Smooth muscle cell of the brain vasculature (primary cell): ENCODE data around the gene ADGB.
"Not testable (repeated sequence)": the region's sequence is repeated elsewhere in the genome, so short reads cannot be mapped to it uniquely, and the experiment has no call there.

Source experiments
- DNase-seq: peaks from one replicate; pipeline ENCODE4 v3.0.0-alpha.2; 2012; ENCODE audit warnings: low read depth, low spot score

The ADGB gene

DNA sequence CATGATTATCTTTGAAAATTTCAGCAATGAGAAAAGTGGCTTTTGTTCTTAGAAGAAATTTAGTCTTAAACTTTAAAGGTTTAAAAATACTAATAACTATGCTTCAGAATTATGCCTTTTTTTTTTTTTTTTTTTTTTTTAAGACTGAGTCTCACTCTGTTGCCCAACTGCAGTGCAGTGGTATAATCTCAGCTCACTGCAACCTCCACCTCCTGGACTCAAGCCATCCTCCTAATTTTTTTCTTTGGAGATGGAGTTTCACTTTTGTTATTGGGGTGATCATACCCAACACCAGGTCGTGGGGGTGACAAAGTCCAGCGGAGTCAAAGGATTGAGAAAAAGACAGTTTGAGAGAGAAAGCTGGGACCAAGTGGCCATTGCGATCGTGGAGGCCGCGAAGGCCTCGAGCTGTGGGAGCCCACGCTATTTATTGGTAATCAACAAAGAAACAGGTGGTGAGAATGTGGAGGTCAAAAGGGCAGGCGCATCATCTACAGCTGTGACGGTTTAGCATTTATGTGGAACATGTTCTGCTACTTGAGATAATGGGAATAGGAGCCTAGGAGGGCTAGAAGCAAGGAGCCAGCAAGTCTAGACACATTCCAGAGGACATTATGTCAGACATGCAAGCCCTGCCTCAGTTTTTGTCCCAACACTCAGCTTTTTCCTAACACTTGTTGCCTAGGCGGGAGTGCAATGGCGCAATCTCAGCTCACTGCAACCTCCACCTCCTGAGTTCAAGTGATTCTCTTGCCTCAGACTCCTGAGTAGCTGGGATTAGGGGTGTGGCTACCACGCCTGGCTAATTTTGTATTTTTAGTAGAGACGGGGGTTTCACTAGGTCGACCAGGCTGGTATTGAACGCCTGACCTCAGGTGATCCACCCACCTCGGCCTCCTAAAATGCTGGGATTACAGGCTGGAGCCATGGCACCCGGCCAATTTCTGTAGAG lies 217.0 kb downstream of the ADGB start:
- DNase-seq: not testable (repeated sequence)

- DNase-seq: no peak
These were observed 221.0 kb downstream of the ADGB start for GRCh38 chr6:146819596-146820320.

DNA sequence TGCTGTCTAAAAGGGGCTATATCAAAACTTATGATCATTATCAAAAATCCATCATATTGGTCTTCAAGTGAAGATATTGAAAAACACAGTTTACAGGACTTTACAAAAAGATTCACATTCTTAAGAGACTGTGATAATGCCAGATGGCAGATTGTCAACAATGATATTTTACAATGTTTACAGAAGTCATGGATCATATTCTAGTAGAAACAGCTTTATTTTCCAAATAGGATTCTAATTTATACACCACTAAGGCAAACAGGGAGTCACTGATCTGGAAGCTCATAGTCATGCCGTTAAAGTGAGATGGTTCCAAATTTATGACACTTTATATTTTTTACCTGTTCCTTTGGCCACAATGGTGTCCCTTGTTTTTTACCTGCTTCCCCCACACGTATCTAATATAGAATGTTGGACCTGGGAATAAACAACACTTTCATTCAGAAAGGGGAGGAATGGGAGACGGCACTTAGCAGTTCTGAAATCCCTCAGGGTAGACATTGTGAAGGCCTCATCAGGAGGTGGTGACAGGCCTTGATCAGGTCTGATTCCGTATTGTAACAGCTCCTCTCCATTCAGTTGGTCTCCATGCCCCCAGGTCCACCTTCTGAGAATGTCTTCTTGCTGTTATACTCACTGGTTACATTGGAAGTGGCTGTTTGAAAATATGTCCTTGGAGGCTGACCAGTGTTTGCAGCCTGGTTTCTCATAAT lies 228.6 kb downstream of the ADGB start:
- DNase-seq: no peak

DNA sequence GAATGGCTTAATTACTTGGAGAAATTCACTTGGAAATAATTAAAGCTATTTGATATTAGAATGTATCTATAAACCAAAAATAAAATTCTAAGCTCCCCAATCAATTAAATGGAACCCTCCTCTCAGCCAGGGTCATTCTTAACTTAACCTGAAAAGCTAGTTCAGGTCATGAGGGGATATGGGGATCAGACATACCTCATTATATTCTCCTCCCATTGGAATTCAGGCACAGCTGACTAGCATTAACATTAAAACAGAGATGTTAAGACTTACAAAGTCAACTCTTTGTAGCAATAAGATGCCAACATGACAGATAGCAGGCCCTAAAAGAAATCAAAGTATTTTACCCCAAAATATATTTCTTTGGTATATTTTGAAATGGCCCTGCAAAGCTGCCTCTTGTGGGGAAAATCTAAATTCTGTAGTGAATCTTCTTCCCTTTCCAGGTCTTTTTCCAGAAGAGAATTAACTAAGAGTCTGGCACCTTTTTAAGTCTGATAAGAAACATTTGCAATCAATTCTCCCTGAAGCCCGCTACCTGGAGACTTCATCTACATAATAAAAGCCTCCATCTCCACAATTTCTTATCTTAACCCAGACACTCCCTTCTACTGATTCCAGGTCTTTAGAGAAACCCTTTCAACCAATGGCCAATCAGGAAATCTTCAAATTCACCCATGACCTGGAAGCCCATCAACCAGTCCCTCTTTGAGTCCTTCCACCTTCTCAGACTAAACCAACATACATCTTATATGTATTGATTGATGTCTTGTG lies 231.2 kb downstream of the ADGB start:
- no peak for DNase-seq

DNA sequence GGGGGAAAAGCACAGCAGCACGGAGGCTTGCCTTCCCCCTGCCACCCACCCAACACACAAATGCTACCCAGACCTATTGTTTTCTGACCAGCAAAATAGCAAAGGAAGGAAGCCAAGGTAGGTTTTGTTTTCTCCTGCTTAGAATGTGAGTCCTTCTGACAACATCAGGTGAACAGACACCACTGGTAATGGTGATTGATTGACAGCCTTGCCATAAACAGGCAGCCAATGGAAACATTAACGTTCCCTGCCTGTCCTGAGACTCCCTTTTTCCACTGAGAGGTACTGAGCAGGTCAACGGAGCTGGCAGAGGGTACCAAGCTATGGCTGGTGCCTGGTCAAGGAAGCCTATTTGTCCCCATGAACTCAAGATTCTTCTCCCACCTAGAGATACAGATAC lies 234.4 kb downstream of the ADGB start:
- DNase-seq: no peak

- no peak for DNase-seq
These were observed 241.4 kb downstream of the ADGB start for GRCh38 chr6:146840216-146840615.

- DNase-seq: no peak
These were observed 241.9 kb downstream of the ADGB start for GRCh38 chr6:146840641-146841040.

DNA sequence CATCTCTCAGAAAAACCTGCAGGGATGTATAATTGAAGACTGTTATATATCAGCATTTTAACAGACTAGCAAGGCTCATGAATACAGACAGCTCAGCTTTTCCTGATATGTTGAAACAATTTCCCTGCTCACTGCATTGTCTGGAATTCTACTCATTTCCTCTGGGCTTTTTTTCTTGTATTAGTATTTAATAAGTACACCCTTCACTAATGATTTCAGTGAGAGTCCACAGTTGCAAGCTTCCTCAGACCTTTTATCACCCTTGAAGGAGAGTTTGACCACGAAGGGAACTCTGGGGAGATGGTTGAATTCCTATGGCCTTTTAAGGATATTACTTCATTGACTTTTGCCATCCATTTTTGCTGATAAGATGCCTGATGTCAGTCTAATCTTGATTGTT lies 248.7 kb downstream of the ADGB start:
- DNase-seq: no peak

- DNase-seq: no peak
These were observed 251.6 kb downstream of the ADGB start for GRCh38 chr6:146850238-146850896.

- no peak for DNase-seq
These were observed 252.2 kb downstream of the ADGB start for GRCh38 chr6:146850981-146851380.

DNA sequence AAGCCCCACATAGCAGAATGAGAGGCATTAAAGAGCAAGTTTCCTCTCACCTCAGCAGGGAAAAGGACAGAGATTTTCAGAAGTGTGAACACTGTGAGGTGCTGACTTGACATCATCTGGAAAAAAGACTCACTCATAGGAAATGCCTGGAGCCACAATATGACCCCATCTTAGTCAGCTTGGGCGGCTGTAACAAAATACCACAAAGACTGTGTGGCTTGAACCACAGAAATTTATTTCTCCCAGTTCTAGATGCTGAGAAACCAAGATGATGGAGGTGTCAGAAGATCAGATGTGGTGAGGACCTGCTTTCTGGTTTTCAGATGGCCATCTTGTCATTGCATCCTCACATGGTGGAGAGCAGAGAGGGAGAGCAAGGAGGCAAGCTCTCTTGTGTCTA lies 253.1 kb downstream of the ADGB start:
- DNase-seq: peak; percentile 15

GRCh38 chr6:146854521-146855255 lies 255.9 kb downstream of the ADGB start:
- DNase-seq: not testable (repeated sequence)

GRCh38 chr6:146855889-146856288 lies 257.1 kb downstream of the ADGB start:
- DNase-seq: no peak

GRCh38 chr6:146856296-146856695 lies 257.5 kb downstream of the ADGB start:
- no peak for DNase-seq

- DNase-seq: peak; percentile 93
These were observed 258.6 kb downstream of the ADGB start for GRCh38 chr6:146857180-146857979.

GRCh38 chr6:146857980-146858347 lies 259.2 kb downstream of the ADGB start:
- no peak for DNase-seq

- no peak for DNase-seq
These were observed 260.4 kb downstream of the ADGB start for GRCh38 chr6:146859206-146859605.

DNA sequence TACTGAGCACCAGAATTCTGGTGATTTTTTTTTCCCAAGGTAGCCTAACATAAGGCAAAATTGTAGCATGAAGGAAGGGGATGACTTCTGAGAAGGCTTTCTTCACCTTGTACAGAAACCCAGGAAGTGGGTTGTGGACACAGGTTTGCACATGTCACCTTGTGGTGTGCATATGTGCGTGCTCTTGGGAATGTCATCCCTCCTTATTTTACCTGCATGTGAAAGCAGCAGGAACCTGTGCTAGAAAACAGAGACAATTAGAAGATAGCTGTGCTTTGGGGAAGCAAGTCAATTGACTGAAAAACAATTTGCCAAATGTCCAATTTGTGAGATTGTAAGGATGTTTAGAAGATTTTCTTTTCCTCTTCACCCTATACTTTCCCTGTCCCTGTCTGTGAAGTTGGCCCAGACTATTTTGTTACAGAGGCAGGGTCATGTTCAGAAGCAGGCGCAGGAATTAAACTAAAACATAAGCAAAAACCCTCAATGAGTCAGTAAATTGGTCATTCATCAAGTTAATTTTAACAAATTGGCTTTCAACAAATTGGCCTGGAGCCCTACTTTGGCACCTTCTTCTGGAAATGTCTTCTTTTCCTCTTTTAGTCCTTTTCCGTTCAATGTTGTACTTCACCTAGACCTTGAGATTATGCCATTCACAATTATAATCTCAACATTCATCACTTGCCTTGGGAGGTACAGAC lies 261.2 kb downstream of the ADGB start:
- no peak for DNase-seq

DNA sequence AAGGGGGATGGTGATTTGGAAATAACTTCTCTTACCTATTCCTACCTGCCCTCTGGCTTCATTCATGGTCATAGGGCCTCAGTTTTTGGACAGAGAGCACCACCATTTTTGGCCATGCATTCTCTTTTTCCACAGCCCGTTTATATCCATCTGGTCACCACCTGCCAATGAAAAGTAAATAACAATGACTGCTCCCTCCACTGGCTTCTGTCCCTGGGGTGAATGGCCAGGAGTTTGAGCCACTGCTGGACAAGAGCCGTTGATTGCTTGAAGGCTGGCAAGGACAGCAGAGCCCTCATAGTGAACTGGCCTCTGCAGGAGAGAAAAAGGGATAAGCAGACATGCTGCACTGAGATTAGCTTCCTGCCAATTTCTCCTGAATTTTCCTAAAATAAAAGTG lies 261.8 kb downstream of the ADGB start:
- DNase-seq: no peak
